Keratinocyte (primary cell): ENCODE data around the gene FLT3LG. TPM values are rescaled to one million over a fixed set of nuclear protein-coding genes. Genes with fewer than 3 reads are reported as not detected.

Experiments used
- DNase-seq: peaks from one replicate; pipeline ENCODE4 v3.0.0-alpha.2; 2011; ENCODE audit warnings: low read depth, missing footprints, low spot score
- FAIRE-seq: peaks from 2 replicates; lab custom pipeline; 2011; peaks lifted over from hg19 to GRCh38; lab: Jason Lieb, UNC
- H2AFZ ChIP-seq: 2 replicates; pipeline ENCODE4 v1.6.0; 2012; ENCODE audit warnings: low read length, control low read depth, inconsistent platforms; ENCODE audit not compliant: control insufficient read depth
- H3K27ac ChIP-seq: 2 replicates; pipeline ENCODE4 v1.5.1; 2011; ENCODE audit warnings: low read length; ENCODE audit not compliant: control insufficient read depth, insufficient read depth
- H3K27me3 ChIP-seq: 3 replicates; pipeline ENCODE4 v1.6.0; 2011; ENCODE audit warnings: low read length; ENCODE audit not compliant: control insufficient read depth, insufficient read depth; ENCODE audit errors: extremely low read depth
- H3K36me3 ChIP-seq, 2 experiments: 2 replicates in 1 of 2; 3 replicates in 1 of 2; pipeline ENCODE4 v1.5.1; 2011; ENCODE audit warnings: low read length in 2 of 2, mild to moderate bottlenecking in 1 of 2; ENCODE audit not compliant: control insufficient read depth in 2 of 2, insufficient read depth in 2 of 2; ENCODE audit errors: extremely low read depth in 1 of 2
- H3K4me1 ChIP-seq: 3 replicates; pipeline ENCODE4 v1.5.1; 2011; ENCODE audit warnings: low read length; ENCODE audit not compliant: control insufficient read depth, insufficient read depth; ENCODE audit errors: extremely low read depth
- H3K4me2 ChIP-seq: 3 replicates; pipeline ENCODE4 v1.6.0; 2011; ENCODE audit warnings: low read depth, low read length; ENCODE audit not compliant: control insufficient read depth, insufficient read depth; ENCODE audit errors: extremely low read depth
- H3K4me3 ChIP-seq, 3 experiments: fragments of 200-600 bp in 1 of 3; sonication (generic) in 1 of 3; 2 replicates in 2 of 3; 3 replicates in 1 of 3; pipeline ENCODE4 v1.5.1; 2011 to 2016; ENCODE audit warnings: low read length in 3 of 3, mild to moderate bottlenecking in 3 of 3, control low read depth in 2 of 3, inconsistent platforms in 1 of 3, low read depth in 1 of 3, mixed read lengths in 1 of 3, mixed run types in 1 of 3, moderate library complexity in 1 of 3; ENCODE audit not compliant: control insufficient read depth in 2 of 3, insufficient read depth in 2 of 3; ENCODE audit errors: extremely low read depth in 1 of 3
- H3K79me2 ChIP-seq: 2 replicates; pipeline ENCODE4 v1.6.0; 2012; ENCODE audit warnings: low read length; ENCODE audit not compliant: control insufficient read depth, insufficient read depth
- H3K9ac ChIP-seq: 3 replicates; pipeline ENCODE4 v1.6.0; 2011; ENCODE audit warnings: low read length; ENCODE audit not compliant: control insufficient read depth, insufficient read depth; ENCODE audit errors: extremely low read depth
- H3K9me1 ChIP-seq: 3 replicates; pipeline ENCODE4 v1.6.0; 2011; ENCODE audit warnings: low read length; ENCODE audit not compliant: control insufficient read depth, insufficient read depth; ENCODE audit errors: extremely low read depth
- H3K9me3 ChIP-seq: 2 replicates; pipeline ENCODE4 v1.5.1; 2012; ENCODE audit warnings: low read depth, low read length; ENCODE audit not compliant: control insufficient read depth
- H4K20me1 ChIP-seq: 3 replicates; pipeline ENCODE4 v1.6.0; 2011; ENCODE audit warnings: low read length; ENCODE audit not compliant: control insufficient read depth, insufficient read depth; ENCODE audit errors: extremely low read depth
- CTCF ChIP-seq, 3 experiments: IDR thresholded peaks in 1 of 3; conservative IDR thresholded peaks in 1 of 3; optimal IDR thresholded peaks in 1 of 3; 2 replicates in 2 of 3; 3 replicates in 1 of 3; pipeline versions ENCODE3 to v1.5.1; 2011; ENCODE audit warnings: low read length in 3 of 3, mild to moderate bottlenecking in 3 of 3, moderate library complexity in 2 of 3, control low read depth in 1 of 3, inconsistent platforms in 1 of 3; ENCODE audit not compliant: insufficient read depth in 2 of 3; ENCODE audit errors: extremely low read depth in 1 of 3
- EZH2 ChIP-seq: IDR thresholded peaks from one replicate; pipeline ENCODE4 v1.6.1; 2012; ENCODE audit warnings: inconsistent platforms, mild to moderate bottlenecking, low read length, moderate library complexity
- dilution Hi-C: fragments of 300-500 bp; cut with MboI; formaldehyde crosslinking; loops from one replicate; pipeline ENCODE4 v1.7.0; 2020; ENCODE audit warnings: low sequenced_read_pairs; ENCODE audit not compliant: extremely low pct_ligation_motif_present
- polyA plus RNA-seq, 5 experiments: library from polyadenylated mRNA; depleted of rRNA in 3 of 5; stranded (reverse) in 3 of 5; stranded (forward) in 1 of 5; unstranded in 1 of 5; fragments of >200 nt; gene quantifications; 1 replicate in 1 of 5; 2 replicates in 3 of 5; 3 replicates in 1 of 5; pipeline versions ENCODE4 v1.2.1 to v1.2.3, GENCODE V29; 2011 to 2012; ENCODE audit warnings: missing spikeins in 2 of 5, low read depth in 1 of 5, low replicate concordance in 1 of 5

FLT3LG gene
- polyA plus RNA-seq, 1 donor (not counting 4 experiments of a cell fraction or from before 2014, with no cell fraction given) = 0.80 TPM

GRCh38 chr19:49502866-49503581 is 29.0 kb downstream of the FLT3LG start:
- Histone ChIP-seq H3K27me3 (no peaks in the 10 kb centered on the region), H3K79me2 (peaks cover 12% of the 10 kb centered on the region), H3K4me3 (no peak overlapping the region), H3K9ac (no peak overlapping the region), H3K36me3 (peaks cover 19 to 21% of the 10 kb centered on the region in 2 experiments), H4K20me1 (peaks cover 12% of the 10 kb centered on the region), H3K9me1 (no peaks in the 10 kb centered on the region), H3K4me2 (no peak overlapping the region), H2AFZ (no peak overlapping the region), H3K9me3 (no peaks in the 10 kb centered on the region), H3K4me1 (peaks cover 13% of the 10 kb centered on the region), H3K27ac (no peak overlapping the region)
- dilution Hi-C loops = no loop called here
- DNase-seq (no peak), FAIRE-seq (no peak)
- TF ChIP-seq CTCF (optimal IDR thresholded peaks at IDR 0.05 in 1 of 3, IDR thresholded peaks at IDR 0.05 in 1 of 3, conservative IDR thresholded peaks at IDR 0.05 in 1 of 3; ENCODE audit: extremely low read depth in 1 of 3, insufficient read depth in 2 of 3, low read length in 3 of 3) = peak; percentile 60 to 70 (median 67)
- no peak for TF ChIP-seq EZH2

- no peak overlapping the region for H3K27ac ChIP-seq
- FAIRE-seq (no peak), DNase-seq (no peak)
- peaks cover 7% of the 10 kb centered on the region for H3K4me1 ChIP-seq
- no peaks in the 10 kb centered on the region for H3K27me3 ChIP-seq
- H3K79me2 ChIP-seq = peaks cover 6% of the 10 kb centered on the region
- H3K4me2 ChIP-seq = no peak overlapping the region
- H2AFZ ChIP-seq = no peak overlapping the region
- H3K9ac ChIP-seq = no peak overlapping the region
- H4K20me1 ChIP-seq = peaks cover 6% of the 10 kb centered on the region
- peaks cover 15 to 16% of the 10 kb centered on the region in 2 experiments for H3K36me3 ChIP-seq
- TF ChIP-seq CTCF (optimal IDR thresholded peaks at IDR 0.05 in 1 of 3, IDR thresholded peaks at IDR 0.05 in 1 of 3, conservative IDR thresholded peaks at IDR 0.05 in 1 of 3; ENCODE audit: extremely low read depth in 1 of 3, insufficient read depth in 2 of 3, low read length in 3 of 3) = no peak
- TF ChIP-seq EZH2 = no peak
- dilution Hi-C loops = no loop called here
- H3K9me3 ChIP-seq = no peaks in the 10 kb centered on the region
- H3K9me1 ChIP-seq = no peaks in the 10 kb centered on the region
- H3K4me3 ChIP-seq = no peak overlapping the region
Observed at GRCh38 chr19:49503582-49503962, 29.6 kb downstream of the FLT3LG start.
